ENCODE measurements around the gene NT5C1B. TPM values are rescaled to one million over a fixed set of nuclear protein-coding genes. Genes with fewer than 3 reads are reported as not detected.

NT5C1B gene
- total RNA-seq, 1 experiment from 2014 or later: not detected

DNA sequence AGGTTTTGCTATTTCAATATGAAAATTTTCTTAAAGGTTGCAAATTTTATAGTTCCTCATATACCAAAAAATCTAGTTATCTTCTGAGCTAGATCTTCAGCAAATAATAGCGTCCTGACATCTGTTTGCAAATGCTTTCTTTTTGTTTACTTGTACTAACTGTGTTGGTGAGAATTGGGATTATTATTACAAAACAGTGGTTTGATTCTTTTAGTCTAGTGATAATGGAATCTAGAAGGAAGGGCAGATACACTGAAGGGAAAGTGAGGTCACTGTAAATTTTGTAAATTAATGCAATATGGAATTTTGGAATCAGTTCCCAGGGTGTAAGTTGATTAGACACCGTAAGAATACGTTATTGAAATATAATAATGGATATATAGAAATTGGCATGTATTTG is 36.2 kb upstream of the NT5C1B start:
- no peak overlapping the region for H2AFZ ChIP-seq (ENCODE audit: low read length)
- H3K9ac ChIP-seq (ENCODE audit: low read length): no peak overlapping the region
- no peaks in the 10 kb centered on the region for H3K79me2 ChIP-seq (ENCODE audit: low read length)
- no peak overlapping the region for H3K27ac ChIP-seq (ENCODE audit: low read length)
- no peaks in the 10 kb centered on the region for H3K4me1 ChIP-seq (ENCODE audit: low read length)
- DNase-seq: no peak
- H3K9me2 ChIP-seq (replicated peaks; ENCODE audit: insufficient read depth, low read length): no peaks in the 10 kb centered on the region
- H3K4me3 ChIP-seq (ENCODE audit: low read length): no peak overlapping the region
- H3K4me2 ChIP-seq (ENCODE audit: low read depth, low read length, poor library complexity, severe bottlenecking): no peak overlapping the region
- H4K20me1 ChIP-seq (ENCODE audit: insufficient read depth, low read depth, low read length): no peaks in the 10 kb centered on the region
- H3K9me3 ChIP-seq (ENCODE audit: low read length): no peaks in the 10 kb centered on the region
- H3K27me3 ChIP-seq (ENCODE audit: low read length): 0 out of 2 replicates have a peak, but pooled peaks cover 3% of the 10 kb centered on the region
- H3K36me3 ChIP-seq (ENCODE audit: insufficient read depth, low read length): no peaks in the 10 kb centered on the region

DNA sequence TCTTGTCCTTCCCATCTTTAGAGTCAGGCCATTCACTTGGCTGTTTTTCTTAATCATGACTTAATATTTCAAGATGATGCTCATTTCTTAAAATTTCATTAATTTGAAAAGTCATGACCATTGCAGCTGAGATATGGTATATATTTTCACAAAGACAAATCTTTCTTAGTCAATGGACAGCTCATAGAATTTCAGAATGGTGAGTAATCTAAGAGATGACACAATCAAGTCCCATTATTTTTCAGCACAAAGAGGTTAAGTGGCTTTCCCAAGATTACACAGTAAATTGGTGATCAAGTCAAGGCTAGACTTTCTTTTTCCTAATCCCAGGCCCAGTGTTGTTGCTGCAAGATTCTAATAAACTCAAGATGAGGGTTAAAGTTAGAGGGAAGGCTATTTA is 34.4 kb upstream of the NT5C1B start:
- no peaks in the 10 kb centered on the region for H3K4me1 ChIP-seq (ENCODE audit: low read length)
- H3K27ac ChIP-seq (ENCODE audit: low read length): no peak overlapping the region
- H2AFZ ChIP-seq (ENCODE audit: low read length): no peak overlapping the region
- H3K4me2 ChIP-seq (ENCODE audit: low read depth, low read length, poor library complexity, severe bottlenecking): no peak overlapping the region
- no peak for DNase-seq
- no peaks in the 10 kb centered on the region for H3K9me2 ChIP-seq (replicated peaks; ENCODE audit: insufficient read depth, low read length)
- H4K20me1 ChIP-seq (ENCODE audit: insufficient read depth, low read depth, low read length): no peaks in the 10 kb centered on the region
- H3K9me3 ChIP-seq (ENCODE audit: low read length): no peaks in the 10 kb centered on the region
- no peaks in the 10 kb centered on the region for H3K79me2 ChIP-seq (ENCODE audit: low read length)
- H3K9ac ChIP-seq (ENCODE audit: low read length): no peak overlapping the region
- H3K4me3 ChIP-seq (ENCODE audit: low read length): no peak overlapping the region
- 0 out of 2 replicates have a peak, but pooled peaks cover 3% of the 10 kb centered on the region for H3K27me3 ChIP-seq (ENCODE audit: low read length)
- no peaks in the 10 kb centered on the region for H3K36me3 ChIP-seq (ENCODE audit: insufficient read depth, low read length)

DNA sequence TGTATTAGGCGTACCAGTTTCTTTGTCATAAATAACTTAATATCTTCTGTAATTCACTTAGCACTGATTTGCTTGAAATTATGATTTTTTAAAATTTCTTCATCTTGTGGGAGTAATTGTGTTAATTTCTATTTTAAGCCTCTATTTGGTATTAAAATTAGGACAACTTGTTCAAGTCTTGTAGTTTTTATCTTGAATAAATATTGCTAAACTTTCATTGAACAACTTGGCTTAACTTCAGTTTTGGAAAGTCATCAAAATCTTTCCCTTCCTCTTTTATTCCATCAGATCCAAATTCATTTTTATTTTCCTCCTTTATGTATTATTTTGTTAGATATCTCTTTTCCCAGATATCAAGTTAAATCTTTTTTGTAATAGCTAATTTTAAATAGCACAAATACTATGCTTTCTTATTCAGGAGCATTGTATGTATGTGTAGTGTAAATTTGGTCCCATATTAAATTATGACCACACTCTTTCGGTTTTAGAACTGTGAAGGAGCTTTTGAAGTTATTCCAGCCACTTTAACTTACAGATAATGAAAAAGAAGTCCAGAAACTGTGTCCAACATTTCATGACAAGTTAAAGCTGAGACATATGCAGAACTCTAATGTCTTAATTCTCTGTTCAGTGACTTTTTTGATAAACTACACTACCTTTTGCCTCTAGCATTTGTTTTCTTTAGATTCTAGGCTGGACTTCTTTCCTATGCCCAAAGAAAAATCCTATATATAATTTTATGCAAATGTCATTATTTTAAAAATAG is 31.7 kb upstream of the NT5C1B start:
- DNase-seq: no peak
- no peaks in the 10 kb centered on the region for H4K20me1 ChIP-seq (ENCODE audit: insufficient read depth, low read depth, low read length)
- H3K79me2 ChIP-seq (ENCODE audit: low read length): no peaks in the 10 kb centered on the region
- no peak overlapping the region for H3K9ac ChIP-seq (ENCODE audit: low read length)
- H3K9me3 ChIP-seq (ENCODE audit: low read length): no peaks in the 10 kb centered on the region
- H2AFZ ChIP-seq (ENCODE audit: low read length): no peak overlapping the region
- H3K27ac ChIP-seq (ENCODE audit: low read length): no peak overlapping the region
- H3K4me2 ChIP-seq (ENCODE audit: low read depth, low read length, poor library complexity, severe bottlenecking): no peak overlapping the region
- no peaks in the 10 kb centered on the region for H3K9me2 ChIP-seq (replicated peaks; ENCODE audit: insufficient read depth, low read length)
- H3K27me3 ChIP-seq (ENCODE audit: low read length): 0 out of 2 replicates have a peak, but pooled peaks cover under 1% of the 10 kb centered on the region
- H3K4me1 ChIP-seq (ENCODE audit: low read length): no peaks in the 10 kb centered on the region
- H3K36me3 ChIP-seq (ENCODE audit: insufficient read depth, low read length): no peaks in the 10 kb centered on the region
- no peak overlapping the region for H3K4me3 ChIP-seq (ENCODE audit: low read length)

DNA sequence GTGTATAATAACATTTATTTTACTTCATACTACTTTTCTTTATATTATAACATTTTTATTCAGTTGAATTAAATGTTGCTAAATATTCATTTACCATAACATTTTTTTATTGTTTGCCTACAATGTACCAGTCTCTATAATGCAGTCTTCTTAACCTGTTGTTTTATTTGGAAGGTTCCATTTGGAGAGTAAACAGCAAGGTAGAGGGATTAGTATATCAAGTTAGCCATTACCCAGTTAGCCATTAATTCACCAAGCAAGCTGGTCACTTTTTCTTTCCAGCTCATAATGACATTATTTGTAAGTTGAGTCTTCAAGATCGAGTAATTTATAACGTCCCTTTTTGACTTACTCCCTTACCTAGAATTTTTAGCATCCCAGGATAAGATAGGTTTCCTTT is 29.7 kb upstream of the NT5C1B start:
- no peaks in the 10 kb centered on the region for H3K79me2 ChIP-seq (ENCODE audit: low read length)
- no peaks in the 10 kb centered on the region for H3K27me3 ChIP-seq (ENCODE audit: low read length)
- H3K27ac ChIP-seq (ENCODE audit: low read length): no peak overlapping the region
- no peak overlapping the region for H3K4me2 ChIP-seq (ENCODE audit: low read depth, low read length, poor library complexity, severe bottlenecking)
- DNase-seq: no peak
- H3K9me2 ChIP-seq (replicated peaks; ENCODE audit: insufficient read depth, low read length): no peaks in the 10 kb centered on the region
- H3K9me3 ChIP-seq (ENCODE audit: low read length): no peaks in the 10 kb centered on the region
- no peaks in the 10 kb centered on the region for H4K20me1 ChIP-seq (ENCODE audit: insufficient read depth, low read depth, low read length)
- H3K4me3 ChIP-seq (ENCODE audit: low read length): no peak overlapping the region
- H2AFZ ChIP-seq (ENCODE audit: low read length): no peak overlapping the region
- H3K36me3 ChIP-seq (ENCODE audit: insufficient read depth, low read length): no peaks in the 10 kb centered on the region
- H3K4me1 ChIP-seq (ENCODE audit: low read length): no peaks in the 10 kb centered on the region
- H3K9ac ChIP-seq (ENCODE audit: low read length): no peak overlapping the region

DNA sequence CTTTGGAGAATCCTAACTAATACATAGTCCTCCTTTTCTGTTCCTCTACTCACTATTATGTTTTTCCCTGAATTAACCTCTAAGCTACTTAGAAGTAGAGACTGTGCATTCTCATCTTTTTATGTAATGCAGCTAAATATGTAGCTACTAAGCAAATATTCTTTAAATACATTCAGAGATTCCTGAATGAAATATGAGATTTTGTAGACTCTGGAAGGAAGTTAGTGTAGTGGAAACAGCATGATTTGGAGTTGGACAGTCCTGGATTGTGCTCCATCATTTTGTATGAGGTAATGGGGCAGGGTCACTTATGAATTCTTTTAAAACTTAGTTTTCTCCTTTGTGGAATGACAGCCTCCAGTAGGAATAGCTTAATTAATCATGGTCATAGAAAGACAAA is 24.7 kb upstream of the NT5C1B start:
- no peaks in the 10 kb centered on the region for H3K27me3 ChIP-seq (ENCODE audit: low read length)
- H3K27ac ChIP-seq (ENCODE audit: low read length): no peak overlapping the region
- no peaks in the 10 kb centered on the region for H3K36me3 ChIP-seq (ENCODE audit: insufficient read depth, low read length)
- H3K4me1 ChIP-seq (ENCODE audit: low read length): no peaks in the 10 kb centered on the region
- H2AFZ ChIP-seq (ENCODE audit: low read length): no peak overlapping the region
- no peaks in the 10 kb centered on the region for H4K20me1 ChIP-seq (ENCODE audit: insufficient read depth, low read depth, low read length)
- H3K4me3 ChIP-seq (ENCODE audit: low read length): no peak overlapping the region
- no peaks in the 10 kb centered on the region for H3K9me2 ChIP-seq (replicated peaks; ENCODE audit: insufficient read depth, low read length)
- H3K9ac ChIP-seq (ENCODE audit: low read length): no peak overlapping the region
- no peak for DNase-seq
- no peaks in the 10 kb centered on the region for H3K79me2 ChIP-seq (ENCODE audit: low read length)
- no peak overlapping the region for H3K4me2 ChIP-seq (ENCODE audit: low read depth, low read length, poor library complexity, severe bottlenecking)
- no peaks in the 10 kb centered on the region for H3K9me3 ChIP-seq (ENCODE audit: low read length)

DNA sequence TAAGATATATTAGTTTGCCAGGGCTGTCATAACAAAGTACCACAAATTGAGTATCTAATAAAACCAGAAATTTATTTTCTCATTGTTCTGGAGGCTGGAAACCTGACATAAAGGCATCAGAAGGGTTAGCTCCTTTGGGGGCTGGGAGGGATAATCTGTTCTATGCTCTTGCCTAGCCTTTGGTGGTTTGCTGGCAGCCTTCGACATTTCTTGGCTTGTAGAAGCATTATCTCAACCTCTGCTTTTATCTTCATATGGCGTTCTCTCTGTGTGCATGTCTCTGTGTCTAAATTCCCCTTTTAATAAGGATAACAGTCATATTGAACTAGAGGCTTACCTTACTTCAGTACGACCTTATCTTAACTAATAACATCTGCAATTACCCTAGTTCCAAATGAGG is 22.8 kb upstream of the NT5C1B start:
- Histone ChIP-seq H3K9me2 (replicated peaks; ENCODE audit: insufficient read depth, low read length) (no peaks in the 10 kb centered on the region), H4K20me1 (ENCODE audit: insufficient read depth, low read depth, low read length) (no peaks in the 10 kb centered on the region), H3K4me2 (ENCODE audit: low read depth, low read length, poor library complexity, severe bottlenecking) (no peak overlapping the region), H3K9ac (ENCODE audit: low read length) (no peak overlapping the region), H3K27me3 (ENCODE audit: low read length) (no peaks in the 10 kb centered on the region), H3K4me1 (ENCODE audit: low read length) (no peaks in the 10 kb centered on the region), H3K36me3 (ENCODE audit: insufficient read depth, low read length) (no peaks in the 10 kb centered on the region), H2AFZ (ENCODE audit: low read length) (no peak overlapping the region), H3K79me2 (ENCODE audit: low read length) (no peaks in the 10 kb centered on the region), H3K27ac (ENCODE audit: low read length) (no peak overlapping the region), H3K4me3 (ENCODE audit: low read length) (no peak overlapping the region), H3K9me3 (ENCODE audit: low read length) (no peaks in the 10 kb centered on the region)
- DNase-seq: no peak

DNA sequence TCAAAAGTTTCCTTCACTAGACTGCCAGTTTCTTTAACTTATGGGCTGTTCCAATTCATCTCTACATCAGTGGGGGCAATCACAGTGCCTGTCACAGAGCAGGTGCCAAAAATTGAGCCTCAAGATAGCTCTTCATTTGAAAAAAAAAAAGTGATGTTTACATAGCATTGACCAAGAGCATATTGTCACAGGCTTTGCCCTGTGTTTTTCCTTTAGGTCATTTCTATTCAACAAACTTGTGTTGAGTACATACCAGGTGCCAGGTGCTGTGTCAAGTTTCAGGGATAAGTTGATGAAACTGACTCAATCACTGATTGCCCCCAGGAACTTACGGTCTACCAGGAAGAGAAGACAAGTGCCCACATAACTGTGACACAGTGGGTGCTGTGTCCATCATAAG is 22.2 kb upstream of the NT5C1B start:
- no peaks in the 10 kb centered on the region for H3K79me2 ChIP-seq (ENCODE audit: low read length)
- no peak overlapping the region for H2AFZ ChIP-seq (ENCODE audit: low read length)
- H3K4me2 ChIP-seq (ENCODE audit: low read depth, low read length, poor library complexity, severe bottlenecking): no peak overlapping the region

DNA sequence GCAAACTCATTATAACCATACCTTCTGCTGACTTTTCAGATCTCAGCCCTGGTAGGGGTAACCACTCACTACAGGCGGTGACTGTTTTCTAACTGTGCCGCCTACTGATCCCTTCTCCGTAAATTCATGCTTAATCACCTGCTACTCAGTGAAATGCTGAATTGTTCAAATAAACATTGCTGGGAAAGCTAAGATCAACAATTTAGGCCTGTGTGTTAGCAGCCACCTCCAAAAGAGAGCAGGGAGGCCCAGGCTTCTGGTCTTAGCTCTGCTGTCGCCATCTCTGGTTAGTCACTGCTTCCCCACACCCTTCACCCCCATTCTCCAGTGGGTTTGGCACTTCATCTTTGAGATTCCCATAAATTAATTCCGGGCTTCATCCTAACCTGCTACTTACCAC is 21.8 kb upstream of the NT5C1B start:
- no peaks in the 10 kb centered on the region for H3K4me1 ChIP-seq (ENCODE audit: low read length)
- no peak overlapping the region for H3K27ac ChIP-seq (ENCODE audit: low read length)
- H3K79me2 ChIP-seq (ENCODE audit: low read length): no peaks in the 10 kb centered on the region
- no peaks in the 10 kb centered on the region for H3K36me3 ChIP-seq (ENCODE audit: insufficient read depth, low read length)
- H3K9ac ChIP-seq (ENCODE audit: low read length): no peak overlapping the region
- no peak overlapping the region for H2AFZ ChIP-seq (ENCODE audit: low read length)
- H3K4me3 ChIP-seq (ENCODE audit: low read length): no peak overlapping the region
- no peaks in the 10 kb centered on the region for H3K27me3 ChIP-seq (ENCODE audit: low read length)
- no peaks in the 10 kb centered on the region for H4K20me1 ChIP-seq (ENCODE audit: insufficient read depth, low read depth, low read length)
- no peak overlapping the region for H3K4me2 ChIP-seq (ENCODE audit: low read depth, low read length, poor library complexity, severe bottlenecking)
- no peaks in the 10 kb centered on the region for H3K9me2 ChIP-seq (replicated peaks; ENCODE audit: insufficient read depth, low read length)
- no peak for DNase-seq
- no peaks in the 10 kb centered on the region for H3K9me3 ChIP-seq (ENCODE audit: low read length)

More for the DNA sequence above, 22.2 kb upstream of the NT5C1B start:
- no peaks in the 10 kb centered on the region for H3K4me1 ChIP-seq (ENCODE audit: low read length)
- no peak overlapping the region for H3K4me3 ChIP-seq (ENCODE audit: low read length)
- no peaks in the 10 kb centered on the region for H3K9me3 ChIP-seq (ENCODE audit: low read length)
- H3K36me3 ChIP-seq (ENCODE audit: insufficient read depth, low read length): no peaks in the 10 kb centered on the region
- no peak for DNase-seq
- no peak overlapping the region for H3K27ac ChIP-seq (ENCODE audit: low read length)
- no peaks in the 10 kb centered on the region for H4K20me1 ChIP-seq (ENCODE audit: insufficient read depth, low read depth, low read length)
- H3K9me2 ChIP-seq (replicated peaks; ENCODE audit: insufficient read depth, low read length): no peaks in the 10 kb centered on the region
- no peaks in the 10 kb centered on the region for H3K27me3 ChIP-seq (ENCODE audit: low read length)
- H3K9ac ChIP-seq (ENCODE audit: low read length): no peak overlapping the region

Measured in Karpas-422 (cell line).